ENCODE results near the gene MIPOL1. TPM values are rescaled to one million over a fixed set of nuclear protein-coding genes. Genes with fewer than 3 reads are reported as not detected.

The MIPOL1 gene
- total and polyA plus RNA-seq, 2 donors (not counting 3 experiments of a cell fraction or from before 2014, with no cell fraction given): 3.4 to 33.5 TPM

DNA sequence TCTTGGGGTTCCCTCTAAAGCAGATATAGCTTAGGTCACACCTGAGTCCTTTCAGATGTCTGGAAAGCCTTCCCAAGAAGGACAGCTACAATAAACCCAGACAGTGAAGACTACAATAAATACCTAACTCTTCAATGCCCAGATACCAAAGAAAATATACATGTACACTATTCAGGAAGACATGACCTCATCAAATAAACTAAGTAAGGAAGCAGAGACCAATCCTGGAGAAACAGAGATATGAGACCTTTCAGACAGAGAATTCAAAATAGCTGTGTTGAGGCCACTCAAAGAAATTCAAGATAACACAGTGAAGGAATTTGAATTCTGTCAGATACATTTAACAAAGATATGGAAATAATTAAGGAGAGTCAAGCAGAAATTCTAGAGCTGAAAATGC lies 15.3 kb downstream of the MIPOL1 start:
- peaks cover 48% of the 10 kb centered on the region for H3K79me2 ChIP-seq (ENCODE audit: control insufficient read depth, insufficient read depth, low read length)
- ChIA-PET CTCF (interaction anchor here (0.7 to 8.5 kb wide), 9 partner anchors 9 to 63 kb away, joined by 3 to 56 read pairs (median 5); no protein-coding TSS in a partner anchor), POLR2A (interaction anchor here (1.1 to 2.4 kb wide), 2 partner anchors 16 to 41 kb away, joined by 3 to 9 read pairs; partner anchors contain the start of genes MIPOL1 and SLC25A21)
- intact Hi-C loops (cut with micrococcal nuclease) (loop anchor here (1.0 kb wide), 1 partner anchor 16 kb away; the partner anchor contains the start of gene MIPOL1), dilution Hi-C loops (cut with MboI; ENCODE audit: extremely low pct_ligation_motif_present, low sequenced_read_pairs) (no loop called here)
- FAIRE-seq (peak; percentile 87), DNase-seq (ENCODE audit: low read depth, low spot score) (peak; percentile 87)
- TF ChIP-seq JUN (IDR thresholded peaks at IDR 0.05; ENCODE audit: borderline replicate concordance, insufficient read depth, insufficient read length, low read depth): peak; percentile 89
- TF ChIP-seq, protein P1, sequence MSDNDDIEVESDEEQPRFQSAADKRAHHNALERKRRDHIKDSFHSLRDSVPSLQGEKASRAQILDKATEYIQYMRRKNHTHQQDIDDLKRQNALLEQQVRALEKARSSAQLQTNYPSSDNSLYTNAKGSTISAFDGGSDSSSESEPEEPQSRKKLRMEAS (IDR thresholded peaks at IDR 0.05; ENCODE audit: insufficient read depth, insufficient read length): no peak
- TF ChIP-seq FOS (IDR thresholded peaks at IDR 0.05; ENCODE audit: borderline replicate concordance, insufficient read depth, low read length): peak; percentile 28
- peak; percentile 57 for TF ChIP-seq POLR2A (IDR thresholded peaks at IDR 0.05; ENCODE audit: low read depth, low read length)
- TF ChIP-seq GATA2 (IDR thresholded peaks at IDR 0.05; ENCODE audit: insufficient read depth, insufficient read length, low read depth, low read length): peak; percentile 89
- TF ChIP-seq, protein P2, sequence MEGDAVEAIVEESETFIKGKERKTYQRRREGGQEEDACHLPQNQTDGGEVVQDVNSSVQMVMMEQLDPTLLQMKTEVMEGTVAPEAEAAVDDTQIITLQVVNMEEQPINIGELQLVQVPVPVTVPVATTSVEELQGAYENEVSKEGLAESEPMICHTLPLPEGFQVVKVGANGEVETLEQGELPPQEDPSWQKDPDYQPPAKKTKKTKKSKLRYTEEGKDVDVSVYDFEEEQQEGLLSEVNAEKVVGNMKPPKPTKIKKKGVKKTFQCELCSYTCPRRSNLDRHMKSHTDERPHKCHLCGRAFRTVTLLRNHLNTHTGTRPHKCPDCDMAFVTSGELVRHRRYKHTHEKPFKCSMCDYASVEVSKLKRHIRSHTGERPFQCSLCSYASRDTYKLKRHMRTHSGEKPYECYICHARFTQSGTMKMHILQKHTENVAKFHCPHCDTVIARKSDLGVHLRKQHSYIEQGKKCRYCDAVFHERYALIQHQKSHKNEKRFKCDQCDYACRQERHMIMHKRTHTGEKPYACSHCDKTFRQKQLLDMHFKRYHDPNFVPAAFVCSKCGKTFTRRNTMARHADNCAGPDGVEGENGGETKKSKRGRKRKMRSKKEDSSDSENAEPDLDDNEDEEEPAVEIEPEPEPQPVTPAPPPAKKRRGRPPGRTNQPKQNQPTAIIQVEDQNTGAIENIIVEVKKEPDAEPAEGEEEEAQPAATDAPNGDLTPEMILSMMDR (IDR thresholded peaks at IDR 0.05; ENCODE audit: extremely low read depth in 1 of 2, insufficient read depth in 1 of 2, low read depth in 1 of 2, low read length in 2 of 2): no peak
- TF ChIP-seq EZH2 (IDR thresholded peaks at IDR 0.05; ENCODE audit: borderline replicate concordance, low read depth, low read length, severe bottlenecking): no peak
- no peak for TF ChIP-seq MYC (IDR thresholded peaks at IDR 0.05; ENCODE audit: low read depth, low read length)
- peak; percentile 54 for TF ChIP-seq POLR2AphosphoS5 (IDR thresholded peaks at IDR 0.05; ENCODE audit: insufficient read depth, low read depth, low read length)
- H3K27me3 ChIP-seq (ENCODE audit: control insufficient read depth in 2 of 2, insufficient read depth in 2 of 2, low read length in 2 of 2): no peaks in the 10 kb centered on the region
- H3K9me3 ChIP-seq (replicated peaks; ENCODE audit: control insufficient read depth, insufficient read depth, low read length): no peaks in the 10 kb centered on the region
- peak overlapping the region; percentile 37 for H3K9ac ChIP-seq (replicated peaks; ENCODE audit: extremely low read depth, insufficient read depth, low read length)
- peak overlapping the region; percentile 78 for H3K4me2 ChIP-seq (ENCODE audit: insufficient read depth, low read length)
- H2AFZ ChIP-seq (ENCODE audit: low read depth, low read length): no peak overlapping the region
- no peaks in the 10 kb centered on the region for H4K20me1 ChIP-seq (replicated peaks; ENCODE audit: control insufficient read depth, extremely low read depth, insufficient read depth, low read length)
- peak overlapping the region; percentile 93 for H3K27ac ChIP-seq (ENCODE audit: insufficient read depth, low read depth, low read length)
- peaks cover 33% of the 10 kb centered on the region for H3K4me1 ChIP-seq (ENCODE audit: control insufficient read depth, extremely low read depth, insufficient read depth, low read length)
- no peaks in the 10 kb centered on the region for H3K9me1 ChIP-seq (replicated peaks; ENCODE audit: control insufficient read depth, extremely low read depth, insufficient read depth, low read length)
- no TSS peak for BruUV-seq (replicated peaks)
- no peak overlapping the region for H3K4me3 ChIP-seq (replicated peaks in 1 of 3; ENCODE audit: insufficient read depth in 1 of 3, low read depth in 1 of 3, low read length in 3 of 3)
- no peaks in the 10 kb centered on the region for H3K36me3 ChIP-seq (ENCODE audit: control insufficient read depth in 2 of 2, extremely low read depth in 1 of 2, insufficient read depth in 2 of 2, low read length in 2 of 2)
